SK-N-SH (cell line): ENCODE measurements around the gene UBE2N. TPM values are rescaled to one million over a fixed set of nuclear protein-coding genes. Genes with fewer than 3 reads are reported as not detected.

Experiments used
- FOXM1 ChIP-seq: IDR thresholded peaks from 2 replicates; pipeline ENCODE4 v1.4.0; 2012; ENCODE audit warnings: low read depth, mild to moderate bottlenecking
- polyA plus RNA-seq, 3 experiments: library from polyadenylated mRNA; depleted of rRNA; stranded (reverse); fragments of >200 nt; gene quantifications; 2 replicates each; pipeline ENCODE4 v1.2.3, GENCODE V29; 2012
- small RNA-seq, 7 experiments: library from RNA; depleted of rRNA; stranded (forward); fragments of <200 nt; gene quantifications; one replicate each; pipeline ENCODE3, GENCODE V24; 2012

UBE2N gene
- polyA plus RNA-seq, 1 of the 3 experiments (the other 2 are of a cell fraction), result 102 TPM

- no peak for TF ChIP-seq FOXM1
- TF ChIP-seq, all 33 proteins: peak for 0
These were observed 85.5 kb downstream of the UBE2N start (continued) for GRCh38 chr12:93356214-93356613.

Small RNAs within 50 kb of the gene (small RNA-seq; reads per million reads assigned to genes)
- gene RF00019, result 0 reads per million in 7 experiments

Other genes with a start within 250 kb of the UBE2N start
- 19.8 and 26.0 TPM in 2 replicates for gene NUDT4, start 64.0 kb downstream of the UBE2N start, polyA plus RNA-seq (2012; rRNA removed)
- gene MRPL42, start 25.6 kb upstream of the UBE2N start, polyA plus RNA-seq (2012; rRNA removed), result 39.5 and 54.8 TPM in 2 replicates
- gene SOCS2, start 130.7 kb upstream of the UBE2N start, polyA plus RNA-seq (2012; rRNA removed), result 24.1 and 24.8 TPM in 2 replicates
- gene CRADD, start 235.4 kb upstream of the UBE2N start, polyA plus RNA-seq (2012; rRNA removed), result 13.6 and 16.7 TPM in 2 replicates